ENCODE measurements around the gene OPCML.

The OPCML gene

GRCh38 chr11:132788816-132789325 lies 743.4 kb downstream of the OPCML start:
- H3K4me1 Mint-ChIP-seq, result no peaks in the 10 kb centered on the region
- no peaks in the 10 kb centered on the region for H3K27me3 Mint-ChIP-seq (ENCODE audit: low read depth, poor library complexity)
- no peak overlapping the region for H3K4me3 Mint-ChIP-seq
- DNase-seq, result no peak
- H3K36me3 Mint-ChIP-seq (ENCODE audit: low read depth), result no peaks in the 10 kb centered on the region
- no peaks in the 10 kb centered on the region for H3K9me3 Mint-ChIP-seq
- no peak for TF ChIP-seq CTCF (IDR thresholded peaks at IDR 0.05)
- no peak overlapping the region for H3K27ac Mint-ChIP-seq

GRCh38 chr11:132785878-132786277 lies 746.4 kb downstream of the OPCML start:
- Mint-ChIP-seq H3K27ac (no peak overlapping the region), H3K4me3 (no peak overlapping the region), H3K4me1 (no peaks in the 10 kb centered on the region), H3K27me3 (ENCODE audit: low read depth, poor library complexity) (no peaks in the 10 kb centered on the region), H3K9me3 (no peaks in the 10 kb centered on the region), H3K36me3 (ENCODE audit: low read depth) (no peaks in the 10 kb centered on the region)
- DNase-seq, result no peak
- TF ChIP-seq CTCF (IDR thresholded peaks at IDR 0.05), result no peak

- peaks cover 10% of the 10 kb centered on the region for H3K4me1 Mint-ChIP-seq
Measured at GRCh38 chr11:132784441-132784840, 747.9 kb downstream of the OPCML start.

GRCh38 chr11:132782102-132782501 lies 750.2 kb downstream of the OPCML start:
- H3K27ac Mint-ChIP-seq, result no peak overlapping the region
- H3K4me3 Mint-ChIP-seq, result no peak overlapping the region
- TF ChIP-seq CTCF (IDR thresholded peaks at IDR 0.05), result no peak
- H3K9me3 Mint-ChIP-seq, result no peaks in the 10 kb centered on the region
- peaks cover 28% of the 10 kb centered on the region for H3K4me1 Mint-ChIP-seq
- no peaks in the 10 kb centered on the region for H3K27me3 Mint-ChIP-seq (ENCODE audit: low read depth, poor library complexity)
- no peaks in the 10 kb centered on the region for H3K36me3 Mint-ChIP-seq (ENCODE audit: low read depth)
- DNase-seq, result no peak

More at GRCh38 chr11:132784441-132784840, 747.9 kb downstream of the OPCML start:
- no peak overlapping the region for H3K27ac Mint-ChIP-seq
- no peaks in the 10 kb centered on the region for H3K27me3 Mint-ChIP-seq (ENCODE audit: low read depth, poor library complexity)
- no peaks in the 10 kb centered on the region for H3K9me3 Mint-ChIP-seq
- DNase-seq, result no peak
- H3K36me3 Mint-ChIP-seq (ENCODE audit: low read depth), result no peaks in the 10 kb centered on the region
- H3K4me3 Mint-ChIP-seq, result no peak overlapping the region
- no peak for TF ChIP-seq CTCF (IDR thresholded peaks at IDR 0.05)

- no peaks in the 10 kb centered on the region for H3K36me3 Mint-ChIP-seq (ENCODE audit: low read depth)
- no peak for DNase-seq
- no peaks in the 10 kb centered on the region for H3K9me3 Mint-ChIP-seq
- H3K4me3 Mint-ChIP-seq, result no peak overlapping the region
- no peak overlapping the region for H3K27ac Mint-ChIP-seq
- peaks cover 28% of the 10 kb centered on the region for H3K4me1 Mint-ChIP-seq
- TF ChIP-seq CTCF (IDR thresholded peaks at IDR 0.05), result no peak
- H3K27me3 Mint-ChIP-seq (ENCODE audit: low read depth, poor library complexity), result peaks cover 3% of the 10 kb centered on the region
Measured at GRCh38 chr11:132780046-132780445, 752.3 kb downstream of the OPCML start.

- no peaks in the 10 kb centered on the region for H3K9me3 Mint-ChIP-seq
- TF ChIP-seq CTCF (IDR thresholded peaks at IDR 0.05), result no peak
- peaks cover 28% of the 10 kb centered on the region for H3K4me1 Mint-ChIP-seq
- peaks cover 6% of the 10 kb centered on the region for H3K27me3 Mint-ChIP-seq (ENCODE audit: low read depth, poor library complexity)
- peak overlapping the region; percentile 10 for H3K27ac Mint-ChIP-seq
- no peak overlapping the region for H3K4me3 Mint-ChIP-seq
- no peak for DNase-seq
- H3K36me3 Mint-ChIP-seq (ENCODE audit: low read depth), result no peaks in the 10 kb centered on the region
Measured at GRCh38 chr11:132779497-132779896, 752.8 kb downstream of the OPCML start.

Data from nephron progenitor cell (in vitro differentiated cells).